Measurements from ENCODE around the gene NALCN. TPM values are rescaled to one million over a fixed set of nuclear protein-coding genes. Genes with fewer than 3 reads are reported as not detected.
"Not testable (repeated sequence)": the region's sequence is repeated elsewhere in the genome, so short reads cannot be mapped to it uniquely, and the experiment has no call there.

Gene NALCN
- total and polyA plus RNA-seq, 7 experiments from 2014 or later = not detected

DNA sequence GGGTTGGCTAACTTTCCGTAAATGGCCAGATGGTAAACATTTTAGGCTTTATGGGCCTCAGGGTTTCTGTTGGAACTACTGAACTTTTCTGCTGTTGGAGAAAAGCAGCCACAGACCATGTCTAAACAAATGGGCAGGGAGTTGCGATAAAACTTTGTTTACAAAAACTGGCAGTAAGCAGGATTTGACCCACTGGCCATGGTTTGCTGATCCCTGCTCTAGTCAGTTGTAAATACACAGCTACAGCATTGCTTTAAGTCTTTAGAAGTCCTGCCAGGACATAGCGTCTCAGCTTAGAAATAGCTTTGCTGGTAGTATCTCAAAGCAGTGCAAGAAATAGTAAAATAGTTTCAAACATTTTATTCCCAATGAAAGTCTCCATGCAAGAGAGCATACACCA, 88.4 kb downstream of the NALCN start:
- Histone ChIP-seq H3K9me3 (ENCODE audit: control insufficient read depth in 2 of 3, low read length in 3 of 3) (no peaks in the 10 kb centered on the region), H3K4me1 (ENCODE audit: control insufficient read depth in 2 of 2, insufficient read depth in 2 of 2, low read length in 2 of 2) (no peaks in the 10 kb centered on the region), H3K4me3 (ENCODE audit: low read length) (no peak overlapping the region), H3K36me3 (ENCODE audit: control insufficient read depth in 2 of 3, insufficient read depth in 3 of 3, low read length in 3 of 3) (no peaks in the 10 kb centered on the region), H3K27ac (ENCODE audit: low read depth, low read length) (no peak overlapping the region), H3K27me3 (ENCODE audit: control insufficient read depth in 2 of 2, insufficient read depth in 2 of 2, low read length in 2 of 2) (no peaks in the 10 kb centered on the region)
- POLR2A ChIA-PET = no interaction called here
- intact Hi-C loops (cut with micrococcal nuclease) = no loop called here
- H3K4me1 Mint-ChIP-seq = no peaks in the 10 kb centered on the region
- peaks cover 0 to 2% (median 0%) of the 10 kb centered on the region in 11 donors for H3K9me3 Mint-ChIP-seq
- no peak overlapping the region for H3K27ac Mint-ChIP-seq
- no peak for ATAC-seq
- H3K36me3 Mint-ChIP-seq = no peaks in the 10 kb centered on the region
- H3K4me3 Mint-ChIP-seq = no peak overlapping the region
- CTCF ChIA-PET = no interaction called here
- no peak for DNase-seq
- H3K27me3 Mint-ChIP-seq = peaks cover 0 to 9% (median 0%) of the 10 kb centered on the region in 5 donors

DNA sequence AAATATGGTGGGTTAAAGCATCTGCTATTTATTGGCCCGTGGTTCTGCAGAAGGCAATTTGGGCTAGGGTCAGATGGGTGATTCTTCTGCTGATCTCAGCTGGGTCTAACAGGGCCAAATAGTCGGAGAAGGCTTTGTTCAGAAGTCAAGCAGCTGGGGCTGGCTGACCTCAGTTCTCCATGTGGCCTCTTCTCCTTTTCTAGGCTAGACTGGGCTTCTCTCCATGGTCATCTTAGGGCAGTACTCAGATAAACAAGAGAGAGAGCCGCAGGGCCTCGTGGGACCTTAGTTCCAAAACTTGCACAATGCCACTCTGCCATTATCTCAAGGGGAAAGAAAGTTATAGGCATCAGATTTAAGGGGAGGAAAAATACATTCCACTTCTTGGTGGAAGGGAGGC, 89.6 kb downstream of the NALCN start:
- no peaks in the 10 kb centered on the region for H3K4me1 Mint-ChIP-seq
- intact Hi-C loops (cut with micrococcal nuclease) = no loop called here
- peaks cover 0 to 5% (median 0%) of the 10 kb centered on the region in 5 donors for H3K27me3 Mint-ChIP-seq
- H3K9me3 Mint-ChIP-seq = no peaks in the 10 kb centered on the region
- ChIA-PET POLR2A (interaction anchor here (0.6 kb wide), 1 partner anchor 1859 kb away, joined by 3 read pairs; no protein-coding TSS in a partner anchor), CTCF (no interaction called here)
- no peak overlapping the region for H3K4me3 Mint-ChIP-seq
- H3K9me3 ChIP-seq (ENCODE audit: control insufficient read depth in 2 of 3, low read length in 3 of 3) = no peaks in the 10 kb centered on the region
- no peaks in the 10 kb centered on the region for H3K27me3 ChIP-seq (ENCODE audit: control insufficient read depth in 2 of 2, insufficient read depth in 2 of 2, low read length in 2 of 2)
- DNase-seq (no peak), ATAC-seq (no peak)
- H3K27ac ChIP-seq (ENCODE audit: low read depth, low read length) = no peak overlapping the region
- H3K36me3 ChIP-seq (ENCODE audit: control insufficient read depth in 2 of 3, insufficient read depth in 3 of 3, low read length in 3 of 3) = no peaks in the 10 kb centered on the region
- H3K36me3 Mint-ChIP-seq = no peaks in the 10 kb centered on the region
- no peak overlapping the region for H3K27ac Mint-ChIP-seq
- H3K4me3 ChIP-seq (ENCODE audit: low read length) = no peak overlapping the region
- H3K4me1 ChIP-seq (ENCODE audit: control insufficient read depth in 2 of 2, insufficient read depth in 2 of 2, low read length in 2 of 2) = no peaks in the 10 kb centered on the region

DNA sequence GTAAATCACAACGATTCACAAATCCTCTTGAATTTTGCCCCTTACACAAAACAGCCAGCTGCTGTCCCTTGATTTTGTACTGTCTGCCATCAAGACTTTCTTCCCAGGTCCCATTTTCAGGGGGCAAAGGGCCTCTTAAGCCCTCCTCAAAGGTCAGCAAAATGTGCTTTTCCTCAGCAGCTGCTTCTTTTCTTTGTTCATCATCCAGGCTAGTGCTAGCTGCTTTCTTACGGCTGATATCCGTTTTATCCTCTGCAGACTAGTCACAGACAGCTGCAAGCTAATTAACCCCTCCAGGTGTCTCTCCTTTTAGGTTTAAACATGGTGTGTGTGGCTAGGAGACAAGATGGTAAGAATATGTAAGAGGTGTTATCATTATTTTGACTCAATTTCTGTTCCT, 90.9 kb downstream of the NALCN start:
- CTCF ChIA-PET = no interaction called here
- no peak overlapping the region for H3K27ac Mint-ChIP-seq
- no peaks in the 10 kb centered on the region for H3K36me3 ChIP-seq (ENCODE audit: control insufficient read depth in 2 of 3, insufficient read depth in 3 of 3, low read length in 3 of 3)
- no peaks in the 10 kb centered on the region for H3K27me3 ChIP-seq (ENCODE audit: control insufficient read depth in 2 of 2, insufficient read depth in 2 of 2, low read length in 2 of 2)
- H3K27me3 Mint-ChIP-seq = peaks cover 0 to 3% (median 0%) of the 10 kb centered on the region in 5 donors
- no peak for ATAC-seq
- DNase-seq = no peak
- H3K9me3 Mint-ChIP-seq = no peaks in the 10 kb centered on the region
- H3K4me1 Mint-ChIP-seq = no peaks in the 10 kb centered on the region
- POLR2A ChIA-PET = no interaction called here
- intact Hi-C loops (cut with micrococcal nuclease) = no loop called here
- no peak overlapping the region for H3K4me3 ChIP-seq (ENCODE audit: low read length)
- no peaks in the 10 kb centered on the region for H3K4me1 ChIP-seq (ENCODE audit: control insufficient read depth in 2 of 2, insufficient read depth in 2 of 2, low read length in 2 of 2)
- H3K27ac ChIP-seq (ENCODE audit: low read depth, low read length) = no peak overlapping the region
- no peak overlapping the region for H3K4me3 Mint-ChIP-seq
- H3K9me3 ChIP-seq (ENCODE audit: control insufficient read depth in 2 of 3, low read length in 3 of 3) = no peaks in the 10 kb centered on the region
- H3K36me3 Mint-ChIP-seq = no peaks in the 10 kb centered on the region

GRCh38 chr13:101323601-101324000, 92.7 kb downstream of the NALCN start:
- no peaks in the 10 kb centered on the region for H3K36me3 Mint-ChIP-seq
- Histone ChIP-seq H3K27me3 (ENCODE audit: control insufficient read depth in 2 of 2, insufficient read depth in 2 of 2, low read length in 2 of 2) (no peaks in the 10 kb centered on the region), H3K4me1 (ENCODE audit: control insufficient read depth in 2 of 2, insufficient read depth in 2 of 2, low read length in 2 of 2) (no peaks in the 10 kb centered on the region), H3K4me3 (ENCODE audit: low read length) (no peak overlapping the region), H3K27ac (ENCODE audit: low read depth, low read length) (no peak overlapping the region), H3K9me3 (ENCODE audit: control insufficient read depth in 2 of 3, low read length in 3 of 3) (no peaks in the 10 kb centered on the region), H3K36me3 (ENCODE audit: control insufficient read depth in 2 of 3, insufficient read depth in 3 of 3, low read length in 3 of 3) (no peaks in the 10 kb centered on the region)
- H3K27ac Mint-ChIP-seq = no peak overlapping the region
- no peak overlapping the region for H3K4me3 Mint-ChIP-seq
- no peaks in the 10 kb centered on the region for H3K4me1 Mint-ChIP-seq
- DNase-seq (no peak), ATAC-seq (no peak)
- POLR2A ChIA-PET = no interaction called here
- CTCF ChIA-PET = no interaction called here
- intact Hi-C loops (cut with micrococcal nuclease) = no loop called here
- H3K9me3 Mint-ChIP-seq = no peaks in the 10 kb centered on the region
- H3K27me3 Mint-ChIP-seq = peaks cover 0 to 4% (median 0%) of the 10 kb centered on the region in 5 donors

GRCh38 chr13:101317986-101318523, 98.3 kb downstream of the NALCN start:
- Histone ChIP-seq H3K36me3 (ENCODE audit: control insufficient read depth in 2 of 3, insufficient read depth in 3 of 3, low read length in 3 of 3) (no peaks in the 10 kb centered on the region), H3K4me3 (ENCODE audit: low read length) (no peak overlapping the region), H3K27ac (ENCODE audit: low read depth, low read length) (no peak overlapping the region), H3K4me1 (ENCODE audit: control insufficient read depth in 2 of 2, insufficient read depth in 2 of 2, low read length in 2 of 2) (no peaks in the 10 kb centered on the region), H3K27me3 (ENCODE audit: control insufficient read depth in 2 of 2, insufficient read depth in 2 of 2, low read length in 2 of 2) (no peaks in the 10 kb centered on the region), H3K9me3 (ENCODE audit: control insufficient read depth in 2 of 3, low read length in 3 of 3) (no peaks in the 10 kb centered on the region)
- POLR2A ChIA-PET = no interaction called here
- DNase-seq (no peak), ATAC-seq (no peak)
- H3K4me1 Mint-ChIP-seq = no peaks in the 10 kb centered on the region
- no peak overlapping the region for H3K27ac Mint-ChIP-seq
- no peak overlapping the region for H3K4me3 Mint-ChIP-seq
- H3K9me3 Mint-ChIP-seq = peaks cover 0 to 5% (median 0%) of the 10 kb centered on the region in 11 donors
- H3K27me3 Mint-ChIP-seq = peaks cover 0 to 4% (median 0%) of the 10 kb centered on the region in 5 donors
- CTCF ChIA-PET = no interaction called here
- intact Hi-C loops (cut with micrococcal nuclease) = no loop called here
- H3K36me3 Mint-ChIP-seq = no peaks in the 10 kb centered on the region

DNA sequence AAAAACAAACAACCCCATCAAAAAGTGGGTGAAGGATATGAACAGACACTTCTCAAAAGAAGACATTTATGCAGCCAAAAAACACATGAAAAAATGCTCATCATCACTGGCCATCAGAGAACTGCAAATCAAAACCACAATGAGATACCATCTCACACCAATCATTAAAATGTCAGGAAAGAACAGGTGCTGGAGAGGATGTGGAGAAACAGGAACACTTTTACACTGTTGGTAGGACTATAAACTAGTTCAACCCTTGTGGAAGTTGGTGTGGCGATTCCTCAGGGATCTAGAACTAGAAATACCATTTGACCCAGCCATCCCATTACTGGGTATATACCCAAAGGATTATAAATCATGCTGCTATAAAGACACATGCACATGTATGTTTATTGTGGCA, 102.8 kb downstream of the NALCN start:
- intact Hi-C loops (cut with micrococcal nuclease); H3K27ac ChIP-seq (ENCODE audit: low read depth, low read length); H3K4me1 Mint-ChIP-seq; H3K36me3 ChIP-seq (ENCODE audit: control insufficient read depth in 2 of 3, insufficient read depth in 3 of 3, low read length in 3 of 3); H3K27me3 ChIP-seq (ENCODE audit: control insufficient read depth in 2 of 2, insufficient read depth in 2 of 2, low read length in 2 of 2); H3K9me3 ChIP-seq (ENCODE audit: control insufficient read depth in 2 of 3, low read length in 3 of 3); H3K27me3 Mint-ChIP-seq; ATAC-seq; H3K27ac Mint-ChIP-seq; H3K36me3 Mint-ChIP-seq; H3K9me3 Mint-ChIP-seq; H3K4me3 Mint-ChIP-seq; POLR2A ChIA-PET; H3K4me1 ChIP-seq (ENCODE audit: control insufficient read depth in 2 of 2, insufficient read depth in 2 of 2, low read length in 2 of 2); H3K4me3 ChIP-seq (ENCODE audit: low read length); DNase-seq; CTCF ChIA-PET: not testable (repeated sequence)

- Histone ChIP-seq H3K4me3 (ENCODE audit: low read length) (no peak overlapping the region), H3K4me1 (ENCODE audit: control insufficient read depth in 2 of 2, insufficient read depth in 2 of 2, low read length in 2 of 2) (no peaks in the 10 kb centered on the region), H3K36me3 (ENCODE audit: control insufficient read depth in 2 of 3, insufficient read depth in 3 of 3, low read length in 3 of 3) (no peaks in the 10 kb centered on the region), H3K27ac (ENCODE audit: low read depth, low read length) (no peak overlapping the region), H3K9me3 (ENCODE audit: control insufficient read depth in 2 of 3, low read length in 3 of 3) (no peaks in the 10 kb centered on the region), H3K27me3 (ENCODE audit: control insufficient read depth in 2 of 2, insufficient read depth in 2 of 2, low read length in 2 of 2) (no peaks in the 10 kb centered on the region)
- CTCF ChIA-PET = no interaction called here
- peaks cover 0 to 7% (median 2%) of the 10 kb centered on the region in 11 donors for H3K9me3 Mint-ChIP-seq
- H3K27ac Mint-ChIP-seq = no peak overlapping the region
- ATAC-seq (no peak), DNase-seq (no peak)
- no peaks in the 10 kb centered on the region for H3K4me1 Mint-ChIP-seq
- H3K36me3 Mint-ChIP-seq = no peaks in the 10 kb centered on the region
- H3K4me3 Mint-ChIP-seq = no peak overlapping the region
- peaks cover 0 to 7% (median 0%) of the 10 kb centered on the region in 5 donors for H3K27me3 Mint-ChIP-seq
- POLR2A ChIA-PET = no interaction called here
- intact Hi-C loops (cut with micrococcal nuclease) = no loop called here
Measured at GRCh38 chr13:101309014-101309619, 107.2 kb downstream of the NALCN start.

Measured in naive thymus-derived CD4-positive, alpha-beta T cell (primary cell).